GM19328 (cell line): ENCODE measurements around the gene XG.
"Not testable (repeated sequence)": the region's sequence is repeated elsewhere in the genome, so short reads cannot be mapped to it uniquely, and the experiment has no call there.

Experiments
- ATAC-seq: cut with Tn5 transposase; IDR thresholded peaks from one replicate; pipeline ENCODE4 v1.9.1; 2021; ENCODE audit warnings: mild to moderate bottlenecking, moderate library complexity; ENCODE audit not compliant: unreplicated experiment

XG gene

GRCh38 chrX:2732649-2733048, 19.2 kb upstream of the XG start:
- no peak for ATAC-seq

DNA sequence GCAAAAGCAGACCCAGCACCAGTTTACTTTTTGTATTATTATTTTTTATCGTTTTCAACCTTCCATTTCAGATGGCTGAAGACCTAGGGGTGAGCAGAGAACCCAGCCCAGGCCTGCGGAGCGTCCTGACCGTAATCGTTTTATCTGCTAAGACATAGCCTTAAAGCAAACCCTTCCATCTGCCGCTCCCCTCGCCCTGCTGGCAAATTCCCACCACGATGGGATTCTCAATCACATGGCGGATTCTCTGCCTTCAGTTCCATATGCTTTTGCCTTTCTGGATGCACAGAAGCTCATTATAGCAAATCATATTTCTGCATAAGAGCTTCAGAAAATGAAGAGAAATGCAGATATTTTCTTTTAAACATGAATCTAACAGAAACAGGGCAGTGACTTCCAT, 18.6 kb upstream of the XG start:
- no peak for ATAC-seq

GRCh38 chrX:2735270-2735669, 16.6 kb upstream of the XG start:
- no peak for ATAC-seq

DNA sequence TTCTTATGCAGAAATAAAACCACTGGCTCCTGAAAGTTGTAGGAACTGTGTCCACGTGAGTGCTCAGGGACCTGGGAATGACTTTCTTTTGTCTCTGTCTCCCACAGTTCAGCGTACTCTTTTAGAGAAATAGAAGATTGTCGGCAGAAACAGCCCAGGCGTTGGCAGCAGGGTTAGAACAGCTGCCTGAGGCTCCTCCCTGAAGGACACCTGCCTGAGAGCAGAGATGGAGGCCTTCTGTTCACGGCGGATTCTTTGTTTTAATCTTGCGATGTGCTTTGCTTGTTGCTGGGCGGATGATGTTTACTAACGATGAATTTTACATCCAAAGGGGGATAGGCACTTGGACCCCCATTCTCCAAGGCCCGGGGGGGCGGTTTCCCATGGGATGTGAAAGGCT, 11.2 kb upstream of the XG start:
- no peak for ATAC-seq

DNA sequence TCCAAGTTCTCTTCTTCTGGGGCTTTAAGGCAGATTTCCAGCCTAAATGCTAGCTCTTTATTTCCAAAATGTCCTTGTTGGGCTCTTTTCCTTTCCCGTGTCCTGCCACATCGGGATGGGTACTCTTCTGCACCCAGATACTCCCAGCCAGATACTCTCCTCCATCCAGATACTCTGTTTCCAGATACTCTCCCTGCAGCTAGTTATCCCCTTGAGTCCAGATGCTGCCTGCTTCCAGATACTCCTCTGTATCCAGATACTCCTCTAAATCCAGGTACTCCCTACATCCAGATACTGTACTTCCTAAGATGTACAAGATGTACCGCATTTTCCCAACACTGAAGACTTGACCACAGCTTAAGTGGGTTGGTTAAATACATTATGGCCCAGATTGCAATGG, 10.5 kb upstream of the XG start:
- ATAC-seq, result no peak

GRCh38 chrX:2746250-2746649, 5.6 kb upstream of the XG start:
- ATAC-seq, result not testable (repeated sequence)

- ATAC-seq, result no peak
Measured at GRCh38 chrX:2748171-2748814, 3.5 kb upstream of the XG start.

- no peak for ATAC-seq
Measured at GRCh38 chrX:2748815-2749188, 3.0 kb upstream of the XG start.

- no peak for ATAC-seq
Measured at GRCh38 chrX:2751291-2751690, 549 bp upstream of the XG start.

DNA sequence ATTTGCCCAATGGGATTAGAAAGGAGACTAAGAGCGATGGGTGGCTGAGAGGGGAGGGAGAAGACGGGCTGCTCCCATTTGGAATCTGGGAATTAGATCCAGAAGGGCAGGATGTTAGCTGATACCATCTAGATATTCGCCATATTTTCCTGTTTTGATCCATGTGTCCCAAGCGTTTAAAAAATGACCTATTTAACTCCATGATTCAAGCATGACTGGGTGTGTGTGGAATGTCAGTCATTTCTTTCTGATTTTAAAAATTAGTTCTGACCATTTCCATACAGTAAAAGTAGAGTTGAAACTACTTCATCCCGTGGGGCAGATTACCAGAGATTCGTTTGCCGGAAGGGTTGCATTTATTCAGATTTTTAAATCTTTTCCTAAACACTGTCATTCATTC, 601 bp downstream of the XG start:
- ATAC-seq, result not testable (repeated sequence)

DNA sequence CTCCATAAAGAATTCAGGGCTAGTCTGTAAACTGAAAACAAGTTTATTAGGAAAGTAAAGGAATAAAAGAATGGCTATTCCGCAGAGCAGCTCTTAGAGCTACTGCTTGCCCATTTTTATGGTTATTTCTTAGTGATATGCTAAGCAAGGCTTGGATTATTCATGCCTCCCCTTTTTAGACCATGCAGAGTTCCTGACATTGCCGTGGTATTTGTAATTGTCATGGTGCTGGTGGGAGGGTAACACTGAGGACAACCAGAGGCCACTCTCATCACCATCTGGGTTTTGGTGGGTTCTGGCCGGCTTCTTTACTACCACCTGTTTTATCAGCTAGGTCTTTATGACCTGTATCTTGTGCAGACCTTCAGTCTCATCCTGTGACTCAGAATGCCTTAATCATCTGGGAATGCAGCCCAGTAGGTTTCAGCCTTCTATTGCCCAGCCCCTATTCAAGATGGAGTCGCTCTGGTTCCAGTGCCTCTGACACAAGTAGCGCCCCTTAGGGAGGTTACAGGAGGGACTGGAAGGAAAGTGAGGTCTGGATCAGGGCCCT, 3.4 kb downstream of the XG start:
- not testable (repeated sequence) for ATAC-seq

- no peak for ATAC-seq
Measured at GRCh38 chrX:2756548-2756947, 4.7 kb downstream of the XG start.

DNA sequence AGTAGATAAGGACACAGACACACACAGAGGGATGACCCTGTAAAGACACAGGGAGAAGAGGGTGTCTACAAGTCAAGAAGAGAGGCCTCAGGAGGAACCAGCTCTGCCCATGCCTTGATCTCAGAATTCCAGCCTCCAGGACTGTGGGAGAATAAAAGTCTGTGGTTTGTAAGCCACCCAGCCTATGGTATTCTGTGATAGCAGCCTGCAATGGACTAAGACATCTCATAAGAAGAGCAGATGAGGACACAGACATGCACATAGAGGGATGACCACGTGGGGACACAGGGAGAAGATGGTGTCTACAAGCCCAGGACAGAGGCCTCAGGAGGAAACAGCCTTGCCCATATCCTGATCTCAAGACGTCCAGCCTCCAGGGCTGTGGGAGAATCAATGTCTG, 9.4 kb downstream of the XG start:
- no peak for ATAC-seq

- not testable (repeated sequence) for ATAC-seq
Measured at GRCh38 chrX:2762671-2763070, 10.8 kb downstream of the XG start.

- not testable (repeated sequence) for ATAC-seq
Measured at GRCh38 chrX:2764766-2765548, 13.1 kb downstream of the XG start.

DNA sequence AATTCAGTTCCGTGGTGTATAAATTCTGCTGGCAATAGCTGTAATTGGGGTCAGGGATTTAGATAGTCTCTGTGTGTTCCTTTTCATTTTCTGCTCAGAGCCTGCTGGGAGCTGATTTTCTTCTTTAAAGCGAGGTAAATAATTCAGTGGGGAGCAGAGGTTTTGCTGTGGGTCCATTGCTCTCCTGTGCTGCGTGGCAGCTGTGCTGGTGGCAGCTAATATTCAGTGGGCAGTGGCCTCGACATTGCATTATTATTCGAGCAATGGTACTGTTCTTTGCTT, 13.7 kb downstream of the XG start:
- no peak for ATAC-seq

GRCh38 chrX:2766906-2767305, 15.1 kb downstream of the XG start:
- ATAC-seq, result no peak

DNA sequence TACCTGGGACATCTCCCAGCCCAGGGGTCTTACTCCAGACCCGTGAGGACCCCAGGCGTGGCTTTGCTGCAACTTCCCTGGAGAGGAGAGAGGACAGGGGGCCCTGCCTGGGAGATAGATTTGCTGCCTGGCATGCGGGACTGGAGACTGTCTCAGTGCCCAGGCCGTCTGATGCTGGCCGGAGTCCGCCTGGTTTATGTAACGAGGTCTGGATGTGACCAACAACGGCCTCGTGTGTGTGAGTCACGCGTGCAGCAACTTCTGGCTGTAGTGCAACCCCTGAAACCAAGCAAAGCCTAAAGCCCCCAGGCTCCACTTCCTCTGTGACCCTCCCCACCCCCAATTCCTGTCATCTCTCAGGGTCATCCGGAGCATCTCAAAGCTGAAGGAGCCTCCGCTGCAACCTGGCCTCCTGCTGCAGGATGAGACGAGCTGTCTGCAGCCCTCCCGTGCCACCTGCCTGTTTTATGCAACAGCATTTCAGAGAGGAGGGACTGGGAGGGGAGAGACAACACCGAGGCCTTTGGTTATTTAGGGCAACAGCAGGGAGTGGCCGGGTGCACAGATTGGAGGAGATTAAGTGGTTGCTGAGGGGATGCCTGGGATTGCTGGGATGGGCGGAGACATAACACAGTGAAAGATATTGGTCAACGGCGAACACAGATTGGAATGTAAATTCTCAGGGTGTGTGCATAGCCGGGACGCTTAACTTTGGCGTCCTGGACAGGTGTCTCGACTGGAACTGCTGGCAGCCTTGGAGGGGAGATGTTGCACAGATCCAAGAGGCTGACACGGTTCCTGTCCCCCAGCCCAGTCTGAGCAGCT, 16.0 kb downstream of the XG start:
- ATAC-seq, result no peak

DNA sequence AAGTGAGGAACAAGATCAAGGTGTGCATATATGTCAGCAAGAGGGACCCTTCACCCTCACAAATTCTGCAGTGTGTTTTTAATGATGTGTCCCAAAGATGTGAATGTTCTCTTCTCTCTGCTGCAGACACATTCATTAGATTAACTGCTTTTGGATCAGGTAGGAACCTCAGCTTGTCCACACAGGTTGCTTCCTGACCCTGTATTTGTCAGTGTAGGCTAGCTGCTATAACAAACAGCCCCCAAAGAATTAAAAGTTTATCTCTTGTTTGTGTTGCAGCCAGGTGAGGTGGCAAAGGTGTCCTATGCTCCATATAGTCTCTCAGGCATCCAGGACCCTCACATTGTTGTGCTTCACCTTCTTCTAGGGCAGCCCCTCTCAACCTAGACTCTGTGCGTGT, 17.8 kb downstream of the XG start:
- no peak for ATAC-seq

DNA sequence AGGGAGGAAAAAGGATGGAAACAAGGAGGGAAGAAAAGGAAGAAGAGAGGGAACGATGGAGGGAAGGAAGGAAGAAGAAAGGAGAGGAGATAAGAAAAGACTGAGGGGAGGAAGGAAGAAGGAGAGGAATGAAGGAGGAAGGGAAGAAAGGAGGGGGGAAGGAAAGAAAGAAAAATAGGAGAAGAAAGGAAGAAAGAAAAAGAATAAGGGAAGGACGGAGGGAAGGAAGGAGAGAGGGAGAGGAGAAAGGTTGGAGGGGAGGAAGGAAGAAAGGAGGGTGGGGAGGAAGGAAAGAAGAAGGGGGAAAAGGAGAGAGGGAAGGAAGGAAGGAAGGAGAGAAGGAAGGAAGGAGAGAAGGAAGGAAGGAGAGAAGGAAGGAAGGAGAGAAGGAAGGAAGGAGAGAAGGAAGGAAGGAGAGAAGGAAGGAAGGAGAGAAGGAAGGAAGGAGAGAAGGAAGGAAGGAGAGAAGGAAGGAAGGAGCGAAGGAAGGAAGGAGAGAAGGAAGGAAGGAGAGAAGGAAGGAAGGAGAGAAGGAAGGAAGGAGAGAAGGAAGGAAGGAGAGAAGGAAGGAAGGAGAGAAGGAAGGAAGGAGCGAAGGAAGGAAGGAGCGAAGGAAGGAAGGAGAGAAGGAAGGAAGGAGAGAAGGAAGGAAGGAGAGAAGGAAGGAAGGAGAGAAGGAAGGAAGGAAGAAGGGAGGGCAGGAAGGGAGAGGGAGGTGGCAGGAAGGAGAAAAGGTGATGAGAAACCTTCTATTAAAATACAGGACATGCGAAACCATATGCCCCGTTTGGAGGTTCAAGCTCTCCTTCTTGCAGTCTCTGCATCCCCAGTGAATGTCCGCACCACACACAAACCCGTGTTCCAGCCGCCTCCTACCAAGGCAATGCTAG, 21.6 kb downstream of the XG start:
- not testable (repeated sequence) for ATAC-seq

DNA sequence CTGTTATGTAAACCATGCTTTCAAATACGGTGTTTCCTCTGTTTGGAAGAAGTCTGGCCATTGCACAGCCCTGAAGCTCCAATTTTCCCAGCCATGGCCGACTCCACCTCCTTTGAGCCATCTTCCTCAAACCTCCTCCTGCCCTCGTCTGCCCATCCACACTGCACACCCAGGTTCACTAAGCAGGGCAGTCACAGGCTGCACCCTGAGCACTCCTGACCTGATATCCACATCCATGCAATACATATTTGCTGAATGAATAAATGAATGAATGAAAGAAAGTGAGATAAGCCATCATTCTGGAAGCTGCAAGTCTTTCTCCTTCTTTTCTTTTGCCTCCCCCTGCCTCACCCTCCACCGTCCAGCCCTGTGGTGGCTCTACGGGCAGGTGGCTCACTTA, 22.2 kb downstream of the XG start:
- no peak for ATAC-seq
